RWPE2 (cell line): Measurements from ENCODE around the gene ARHGAP44.

Experiments
- ATAC-seq: fragments of 200-7000 bp; cut with Tn5 transposase; 3 replicates; pipeline ENCODE4 v1.9.1; 2021; ENCODE audit warnings: low read depth
- DNase-seq: peaks from one replicate; pipeline ENCODE4 v3.0.0-alpha.2; 2020; ENCODE audit warnings: low spot score
- H3K27ac ChIP-seq: fragments of 450-650 bp; 2 replicates; pipeline ENCODE4 v1.5.1; 2017; ENCODE audit warnings: mild to moderate bottlenecking; ENCODE audit not compliant: poor library complexity, severe bottlenecking
- H3K27me3 ChIP-seq: fragments of 250-450 bp; sonication (Bioruptor Pico); 2 replicates; pipeline ENCODE4 v1.5.1; 2021; ENCODE audit warnings: mild to moderate bottlenecking, moderate library complexity; ENCODE audit not compliant: insufficient read depth, poor library complexity, severe bottlenecking
- H3K36me3 ChIP-seq: fragments of 250-450 bp; sonication (Bioruptor Pico); 2 replicates; pipeline ENCODE4 v1.5.1; 2020; ENCODE audit warnings: low read depth, mild to moderate bottlenecking, moderate library complexity
- H3K4me1 ChIP-seq: fragments of 250-450 bp; sonication (Bioruptor Pico); 2 replicates; pipeline ENCODE4 v1.5.1; 2021; ENCODE audit warnings: mild to moderate bottlenecking, moderate library complexity; ENCODE audit not compliant: insufficient read depth, poor library complexity, severe bottlenecking
- H3K4me3 ChIP-seq: fragments of 250-450 bp; sonication (Bioruptor Pico); 2 replicates; pipeline ENCODE4 v1.5.1; 2021; ENCODE audit warnings: mild to moderate bottlenecking, moderate library complexity; ENCODE audit not compliant: severe bottlenecking
- H3K9me3 ChIP-seq: fragments of 250-450 bp; sonication (Bioruptor Pico); 2 replicates; pipeline ENCODE4 v1.5.1; 2021; ENCODE audit warnings: mild to moderate bottlenecking, moderate library complexity; ENCODE audit not compliant: severe bottlenecking
- CTCF ChIP-seq: fragments of 450-650 bp; IDR thresholded peaks from one replicate; pipeline ENCODE4 v1.5.1; 2017; ENCODE audit warnings: mild to moderate bottlenecking, moderate library complexity; ENCODE audit not compliant: poor library complexity, severe bottlenecking

ARHGAP44 gene

GRCh38 chr17:12789481-12790248 lies at the start of gene ARHGAP44:
Gene ARHGAP44 (plus strand): TSS chr17:12789498. CDS start chr17:12789839, 341 bp downstream.
- H3K4me1 ChIP-seq = no peaks in the 10 kb centered on the region
- peak within 1 kb of the TSS; percentile 77 for H3K4me3 ChIP-seq
- TF ChIP-seq CTCF = no peak
- H3K9me3 ChIP-seq = no peaks in the 10 kb centered on the region
- no peak within 1 kb of the TSS for H3K27ac ChIP-seq
- H3K36me3 ChIP-seq = no peaks in the 10 kb centered on the region
- H3K27me3 ChIP-seq = no peaks in the 10 kb centered on the region
- DNase-seq = peak; percentile 63
- peak; percentile 89 for ATAC-seq

GRCh38 chr17:12739500-12739899 lies 49.8 kb upstream of the ARHGAP44 start:
- Histone ChIP-seq H3K9me3 (no peaks in the 10 kb centered on the region), H3K27ac (no peak overlapping the region), H3K36me3 (no peaks in the 10 kb centered on the region), H3K4me3 (no peak overlapping the region), H3K27me3 (no peaks in the 10 kb centered on the region), H3K4me1 (no peaks in the 10 kb centered on the region)
- no peak for TF ChIP-seq CTCF
- ATAC-seq = no peak
- no peak for DNase-seq

- H3K9me3 ChIP-seq = no peaks in the 10 kb centered on the region
- H3K4me1 ChIP-seq = no peaks in the 10 kb centered on the region
- H3K4me3 ChIP-seq = no peak overlapping the region
- DNase-seq (no peak), ATAC-seq (no peak)
- H3K36me3 ChIP-seq = no peaks in the 10 kb centered on the region
- H3K27ac ChIP-seq = no peak overlapping the region
- TF ChIP-seq CTCF = no peak
- no peaks in the 10 kb centered on the region for H3K27me3 ChIP-seq
Observed at GRCh38 chr17:12743046-12743445, 46.3 kb upstream of the ARHGAP44 start.

- Histone ChIP-seq H3K4me3 (no peak overlapping the region), H3K9me3 (no peaks in the 10 kb centered on the region), H3K36me3 (no peaks in the 10 kb centered on the region), H3K27ac (no peak overlapping the region), H3K27me3 (no peaks in the 10 kb centered on the region), H3K4me1 (no peaks in the 10 kb centered on the region)
- ATAC-seq (peak; percentile 85), DNase-seq (no peak)
- no peak for TF ChIP-seq CTCF
Observed at GRCh38 chr17:12744298-12744697, 45.0 kb upstream of the ARHGAP44 start.

- no peaks in the 10 kb centered on the region for H3K4me1 ChIP-seq
- H3K9me3 ChIP-seq = no peaks in the 10 kb centered on the region
- no peaks in the 10 kb centered on the region for H3K36me3 ChIP-seq
- DNase-seq (no peak), ATAC-seq (no peak)
- no peak overlapping the region for H3K27ac ChIP-seq
- TF ChIP-seq CTCF = no peak
- no peaks in the 10 kb centered on the region for H3K27me3 ChIP-seq
- H3K4me3 ChIP-seq = no peak overlapping the region
Observed at GRCh38 chr17:12744786-12745185, 44.5 kb upstream of the ARHGAP44 start.
